Measurements from ENCODE around the gene TPD52L1.

DNA sequence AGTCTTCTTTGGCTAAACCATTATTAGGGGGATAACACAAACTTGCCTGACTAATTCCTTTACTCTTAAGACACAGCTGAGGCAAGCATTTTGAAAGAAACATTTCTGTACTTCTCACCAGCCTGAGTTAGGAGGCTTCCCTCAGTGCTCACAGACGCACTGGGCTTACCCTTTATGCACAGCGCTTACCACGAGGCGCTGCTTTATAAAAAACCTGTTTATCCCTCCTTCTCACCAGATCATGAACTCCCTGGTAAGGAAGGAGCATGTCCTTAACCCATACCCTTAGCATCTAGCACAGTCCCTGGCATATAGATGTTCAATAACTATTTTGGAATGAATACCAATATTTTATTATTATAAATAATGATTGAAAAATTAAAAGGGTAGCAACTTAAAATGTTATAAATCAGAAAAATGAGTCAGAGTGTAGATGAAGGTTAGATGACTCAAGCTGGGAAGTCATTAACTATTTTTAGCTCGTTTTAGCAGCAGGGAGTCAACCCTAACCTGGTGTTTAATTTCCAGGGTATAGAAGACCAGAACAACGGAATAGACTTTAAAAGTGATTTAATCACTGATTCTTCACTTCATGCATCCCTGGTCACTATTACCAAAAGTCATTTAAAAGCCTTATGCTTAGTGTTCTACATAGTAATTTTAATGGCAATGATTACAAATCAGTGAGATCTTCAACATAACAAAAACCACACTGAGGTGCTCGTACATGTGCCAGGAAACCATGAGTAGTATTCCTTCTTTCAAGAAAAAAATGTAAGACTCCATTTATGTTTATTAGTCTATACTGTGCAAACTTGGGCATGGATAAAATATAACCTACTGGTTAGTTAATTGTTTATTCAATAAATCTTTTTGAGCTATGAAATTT lies 4.1 kb upstream of the TPD52L1 start:
- TF ChIP-seq, protein P1, sequence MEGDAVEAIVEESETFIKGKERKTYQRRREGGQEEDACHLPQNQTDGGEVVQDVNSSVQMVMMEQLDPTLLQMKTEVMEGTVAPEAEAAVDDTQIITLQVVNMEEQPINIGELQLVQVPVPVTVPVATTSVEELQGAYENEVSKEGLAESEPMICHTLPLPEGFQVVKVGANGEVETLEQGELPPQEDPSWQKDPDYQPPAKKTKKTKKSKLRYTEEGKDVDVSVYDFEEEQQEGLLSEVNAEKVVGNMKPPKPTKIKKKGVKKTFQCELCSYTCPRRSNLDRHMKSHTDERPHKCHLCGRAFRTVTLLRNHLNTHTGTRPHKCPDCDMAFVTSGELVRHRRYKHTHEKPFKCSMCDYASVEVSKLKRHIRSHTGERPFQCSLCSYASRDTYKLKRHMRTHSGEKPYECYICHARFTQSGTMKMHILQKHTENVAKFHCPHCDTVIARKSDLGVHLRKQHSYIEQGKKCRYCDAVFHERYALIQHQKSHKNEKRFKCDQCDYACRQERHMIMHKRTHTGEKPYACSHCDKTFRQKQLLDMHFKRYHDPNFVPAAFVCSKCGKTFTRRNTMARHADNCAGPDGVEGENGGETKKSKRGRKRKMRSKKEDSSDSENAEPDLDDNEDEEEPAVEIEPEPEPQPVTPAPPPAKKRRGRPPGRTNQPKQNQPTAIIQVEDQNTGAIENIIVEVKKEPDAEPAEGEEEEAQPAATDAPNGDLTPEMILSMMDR (IDR thresholded peaks at IDR 0.05) = no peak
- no peak for TF ChIP-seq POLR2A (IDR thresholded peaks at IDR 0.05)

Measured in uterus (tissue), 2 donors.